Pancreas (tissue), 10 donors: ENCODE data around the gene BIN2. TPM values are rescaled to one million over a fixed set of nuclear protein-coding genes. Genes with fewer than 3 reads are reported as not detected.
"Not testable (repeated sequence)": the region's sequence is repeated elsewhere in the genome, so short reads cannot be mapped to it uniquely, and the experiment has no call there.

Experiments used
- ATAC-seq, 4 donors: fragments of 200-7000 bp; cut with Tn5 transposase; one replicate each; pipeline versions ENCODE4 v1.8.0 to v1.9.1; 2020; ENCODE audit warnings: mild to moderate bottlenecking in 4 of 4, moderate library complexity in 4 of 4
- DNase-seq, 6 donors: peaks; one replicate each; pipeline ENCODE4 v3.0.0-alpha.2; 2020
- FAIRE-seq: peaks from 2 replicates; lab custom pipeline; 2012; peaks lifted over from hg19 to GRCh38; lab: Jason Lieb, UNC
- H3K27ac ChIP-seq, 4 donors: fragments of 200-600 bp; sonication (generic); 1 replicate in 3 of 4; 2 replicates in 1 of 4; pipeline versions ENCODE4 v1.5.0 to v1.8.0; 2020
- H3K27me3 ChIP-seq, 4 donors: fragments of 200-600 bp; one replicate each; pipeline ENCODE4 v1.8.0; 2021
- H3K36me3 ChIP-seq, 3 donors: fragments of 200-600 bp; sonication (generic) in 1 of 3; one replicate each; pipeline versions ENCODE4 v1.5.0 to v1.8.0; 2020 to 2021
- H3K4me1 ChIP-seq, 3 donors: fragments of 200-600 bp; one replicate each; pipeline ENCODE4 v1.8.0; 2021
- H3K4me3 ChIP-seq, 4 donors: fragments of 200-600 bp; sonication (generic) in 2 of 4; one replicate each; pipeline versions ENCODE4 v1.5.0 to v1.8.0; 2020 to 2021
- H3K9me3 ChIP-seq, 4 donors: fragments of 200-600 bp; one replicate each; pipeline ENCODE4 v1.8.0; 2021
- CTCF ChIP-seq, 4 donors: fragments of 200-600 bp; sonication (generic) in 3 of 4; IDR thresholded peaks; one replicate each; pipeline versions ENCODE4 v1.5.0 to v1.8.0; 2021; ENCODE audit warnings: antibody characterized with exemption in 4 of 4
- WGBS, 2 donors: extraction: QIAGEN DNeasy Blood & Tissue Kit; methylation state at CpG; one replicate each; pipeline ENCODE4 v1.1.7; 2013; 5-methylcytosine and 5-hydroxymethylcytosine counted together
- intact Hi-C, 3 donors: fragments of 100-400 bp; cut with DNase I; formaldehyde crosslinking; loops; one replicate each; pipeline versions ENCODE4 v1.11.1 to v1.14.2; 2022
- polyA plus RNA-seq, 2 donors: library from polyadenylated mRNA; stranded (reverse); fragments of 200-250 nt; gene quantifications; one replicate each; pipeline ENCODE4 v1.2.3, GENCODE V29; 2013
- total RNA-seq, 6 donors: library from RNA; stranded (reverse); fragmentation: NEBNext Ultra II Directional in 4 of 6; extraction: Animal tissue kit (Norgen Biotek cat#: 25700) in 4 of 6; gene quantifications; one replicate each; pipeline versions ENCODE4 v1.2.1 to v1.2.4, GENCODE V29; 2021 to 2023
- donor health status: healthy with polysubstance abuse.
- donor health status: DM: no; HTN: no; CAD: no; lungs with moderate emphysema.
- donor health status: DM: no; HTN: no; CAD: no.
- donor health status: control.
- donor health status: control.
- donor health status: Bipolar disorder and iron deficiency.
- donor health status: DM: yes; HTN: yes; CAD: no.
- donor health status: DM: no; HTN: no; CAD: no.
- donor health status: DM: no; HTN: no; CAD: no.
- donor health status: DM: yes; HTN: yes; CAD: no.

BIN2 gene
- total and polyA plus RNA-seq, 8 donors, result 0.56 to 6.0 (median 0.97) TPM

GRCh38 chr12:51263341-51263740, 60.6 kb downstream of the BIN2 start:
- no peaks in the 10 kb centered on the region for H3K9me3 ChIP-seq
- H3K27me3 ChIP-seq, result no peaks in the 10 kb centered on the region
- H3K36me3 ChIP-seq, result no peaks in the 10 kb centered on the region
- no peak for FAIRE-seq
- no peak for ATAC-seq
- no peak for DNase-seq
- H3K4me1 ChIP-seq, result peaks cover 0 to 5% (median 0%) of the 10 kb centered on the region in 3 donors
- no peak overlapping the region for H3K4me3 ChIP-seq
- peak overlapping the region; percentile 50 to 73 (median 62) for H3K27ac ChIP-seq
- TF ChIP-seq CTCF (IDR thresholded peaks at IDR 0.05), result no peak
- intact Hi-C loops, result no loop called here
- WGBS, 2 donors, result 97 to 98% methylated on average over 3 of the region's 3 CpGs

GRCh38 chr12:51262758-51263177, 61.2 kb downstream of the BIN2 start:
- no peaks in the 10 kb centered on the region for H3K27me3 ChIP-seq
- peak overlapping the region; percentile 50 to 73 (median 62) for H3K27ac ChIP-seq
- peak; percentile 95 to 98 (median 97) for ATAC-seq
- H3K4me1 ChIP-seq, result peaks cover 0 to 5% (median 0%) of the 10 kb centered on the region in 3 donors
- peak; percentile 76 to 89 (median 84) for DNase-seq
- TF ChIP-seq CTCF (IDR thresholded peaks at IDR 0.05), result peak in 3 of 4 donors; percentile 18 to 51 (median 40)
- H3K9me3 ChIP-seq, result no peaks in the 10 kb centered on the region
- H3K4me3 ChIP-seq, result no peak overlapping the region
- FAIRE-seq, result no peak
- H3K36me3 ChIP-seq, result no peaks in the 10 kb centered on the region
- 8 to 13% methylated on average over 7 of the region's 7 CpGs for WGBS, 2 donors
- intact Hi-C loops, result no loop called here

GRCh38 chr12:51259600-51259999, 64.4 kb downstream of the BIN2 start:
- H3K9me3 ChIP-seq, H3K27me3 ChIP-seq, H3K4me3 ChIP-seq, intact Hi-C loops, FAIRE-seq, H3K4me1 ChIP-seq, ATAC-seq, DNase-seq, H3K27ac ChIP-seq, H3K36me3 ChIP-seq: not testable (repeated sequence)
- WGBS, 2 donors, result 98 to 100% methylated on average over 1 of the region's 1 CpG

- intact Hi-C loops, result no loop called here
- no peaks in the 10 kb centered on the region for H3K36me3 ChIP-seq
- H3K4me1 ChIP-seq, result no peaks in the 10 kb centered on the region
- ATAC-seq (no peak), DNase-seq (no peak), FAIRE-seq (no peak)
- H3K9me3 ChIP-seq, result no peaks in the 10 kb centered on the region
- H3K27me3 ChIP-seq, result no peaks in the 10 kb centered on the region
- no peak for TF ChIP-seq CTCF (IDR thresholded peaks at IDR 0.05)
- 88 to 91% methylated on average over 4 of the region's 4 CpGs for WGBS, 2 donors
- no peak overlapping the region for H3K4me3 ChIP-seq
- no peak overlapping the region for H3K27ac ChIP-seq
These were observed 69.4 kb downstream of the BIN2 start for GRCh38 chr12:51254536-51254935.

- DNase-seq (no peak), FAIRE-seq (no peak), ATAC-seq (no peak)
- Histone ChIP-seq H3K4me3 (no peak overlapping the region), H3K36me3 (no peaks in the 10 kb centered on the region), H3K9me3 (no peaks in the 10 kb centered on the region), H3K27ac (no peak overlapping the region), H3K27me3 (no peaks in the 10 kb centered on the region), H3K4me1 (no peaks in the 10 kb centered on the region)
- intact Hi-C loops, result no loop called here
- no peak for TF ChIP-seq CTCF (IDR thresholded peaks at IDR 0.05)
- WGBS, 2 donors, result 98 to 100% methylated on average over 1 of the region's 1 CpG
These were observed 70.7 kb downstream of the BIN2 start for GRCh38 chr12:51253276-51253675.
